ENCODE data around the gene SASH1. TPM values are rescaled to one million over a fixed set of nuclear protein-coding genes. Genes with fewer than 3 reads are reported as not detected.

Gene SASH1
- total RNA-seq, 1 experiment from 2014 or later = 27.4 TPM

DNA sequence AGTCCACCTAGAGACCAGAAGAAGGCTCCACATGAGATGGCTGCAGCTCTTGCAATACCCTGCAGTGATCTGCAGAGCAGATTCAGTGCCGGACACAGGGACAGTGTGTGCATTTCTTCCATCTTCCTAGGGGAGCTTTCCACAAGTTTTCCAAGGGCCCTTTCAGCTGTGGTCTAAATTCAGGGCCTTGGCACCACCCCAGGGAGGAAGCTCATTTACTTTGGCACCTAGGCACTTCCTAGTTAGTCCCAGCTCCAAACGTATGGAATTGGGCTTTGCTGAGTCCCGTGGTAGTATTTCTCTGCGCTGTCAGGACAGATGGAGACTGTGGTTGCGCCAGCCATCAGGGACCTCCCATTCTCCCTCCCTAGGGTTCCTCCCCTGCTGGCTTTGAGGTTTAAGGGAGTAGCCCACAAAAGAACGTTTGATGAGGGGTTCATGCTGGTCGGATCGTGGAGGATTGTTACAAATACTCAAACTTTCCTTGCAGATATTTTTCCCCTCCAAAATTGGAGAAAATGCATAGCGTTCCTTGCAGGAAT, 221.9 kb downstream of the SASH1 start:
- POLR2A ChIA-PET = no interaction called here
- ATAC-seq (no peak), DNase-seq (ENCODE audit: low spot score) (no peak)
- H3K27ac Mint-ChIP-seq = no peak overlapping the region
- peaks cover 17% of the 10 kb centered on the region for H3K27me3 Mint-ChIP-seq (ENCODE audit: low read depth)
- H3K36me3 Mint-ChIP-seq = peaks cover 9% of the 10 kb centered on the region
- CTCF ChIA-PET = interaction anchor here (0.6 to 4.5 kb wide), 2 partner anchors 13 to 59 kb away, joined by 3 to 10 read pairs; no protein-coding TSS in a partner anchor
- no peak overlapping the region for H3K4me3 Mint-ChIP-seq
- TF ChIP-seq ZNF138 (CRISPR knock-in tag; conservative IDR thresholded peaks at IDR 0.05) (no peak), NFATC4 (CRISPR knock-in tag; IDR thresholded peaks at IDR 0.05) (no peak), MXD4 (CRISPR knock-in tag; IDR thresholded peaks at IDR 0.05; ENCODE audit: borderline replicate concordance) (no peak), JAZF1 (CRISPR knock-in tag; IDR thresholded peaks at IDR 0.05) (no peak)
- TF ChIP-seq, protein P1, sequence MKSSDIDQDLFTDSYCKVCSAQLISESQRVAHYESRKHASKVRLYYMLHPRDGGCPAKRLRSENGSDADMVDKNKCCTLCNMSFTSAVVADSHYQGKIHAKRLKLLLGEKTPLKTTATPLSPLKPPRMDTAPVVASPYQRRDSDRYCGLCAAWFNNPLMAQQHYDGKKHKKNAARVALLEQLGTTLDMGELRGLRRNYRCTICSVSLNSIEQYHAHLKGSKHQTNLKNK (CRISPR knock-in tag; IDR thresholded peaks at IDR 0.05) = no peak
- TF ChIP-seq, protein P2, sequence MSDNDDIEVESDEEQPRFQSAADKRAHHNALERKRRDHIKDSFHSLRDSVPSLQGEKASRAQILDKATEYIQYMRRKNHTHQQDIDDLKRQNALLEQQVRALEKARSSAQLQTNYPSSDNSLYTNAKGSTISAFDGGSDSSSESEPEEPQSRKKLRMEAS (CRISPR knock-in tag; IDR thresholded peaks at IDR 0.05) = no peak
- peaks cover 20% of the 10 kb centered on the region for H3K9me3 Mint-ChIP-seq
- H3K4me1 Mint-ChIP-seq = 0 out of 2 replicates have a peak, but pooled peaks cover 4% of the 10 kb centered on the region

DNA sequence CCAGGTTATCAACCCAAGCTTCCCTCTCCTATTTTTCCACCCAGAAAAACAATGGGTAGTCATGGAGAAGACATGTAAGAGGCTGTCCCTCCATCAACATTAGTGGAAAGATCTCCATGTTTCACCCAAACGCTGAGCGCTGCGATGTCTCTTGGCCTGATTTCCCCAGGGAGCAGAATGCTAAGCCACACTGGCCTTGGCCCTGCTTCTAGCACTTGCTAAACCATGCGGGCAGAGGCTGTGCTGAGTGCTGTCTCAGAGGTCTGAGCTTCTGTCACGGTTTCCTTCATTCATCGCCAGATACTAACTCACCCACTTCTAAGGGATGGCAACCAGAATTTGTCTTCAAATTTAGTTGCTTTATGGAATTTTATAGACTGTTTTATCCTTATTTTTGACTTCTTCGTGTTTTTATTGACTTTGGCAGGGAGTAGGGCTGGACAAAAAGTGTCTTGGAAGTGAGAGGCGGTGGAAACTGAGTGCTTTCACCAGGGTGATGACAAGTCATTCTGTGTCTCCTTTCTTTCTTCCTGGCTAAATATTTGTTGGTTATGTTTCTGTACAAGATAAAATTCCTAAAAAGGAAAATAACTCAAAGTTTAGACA, 222.8 kb downstream of the SASH1 start:
- POLR2A ChIA-PET = no interaction called here

DNA sequence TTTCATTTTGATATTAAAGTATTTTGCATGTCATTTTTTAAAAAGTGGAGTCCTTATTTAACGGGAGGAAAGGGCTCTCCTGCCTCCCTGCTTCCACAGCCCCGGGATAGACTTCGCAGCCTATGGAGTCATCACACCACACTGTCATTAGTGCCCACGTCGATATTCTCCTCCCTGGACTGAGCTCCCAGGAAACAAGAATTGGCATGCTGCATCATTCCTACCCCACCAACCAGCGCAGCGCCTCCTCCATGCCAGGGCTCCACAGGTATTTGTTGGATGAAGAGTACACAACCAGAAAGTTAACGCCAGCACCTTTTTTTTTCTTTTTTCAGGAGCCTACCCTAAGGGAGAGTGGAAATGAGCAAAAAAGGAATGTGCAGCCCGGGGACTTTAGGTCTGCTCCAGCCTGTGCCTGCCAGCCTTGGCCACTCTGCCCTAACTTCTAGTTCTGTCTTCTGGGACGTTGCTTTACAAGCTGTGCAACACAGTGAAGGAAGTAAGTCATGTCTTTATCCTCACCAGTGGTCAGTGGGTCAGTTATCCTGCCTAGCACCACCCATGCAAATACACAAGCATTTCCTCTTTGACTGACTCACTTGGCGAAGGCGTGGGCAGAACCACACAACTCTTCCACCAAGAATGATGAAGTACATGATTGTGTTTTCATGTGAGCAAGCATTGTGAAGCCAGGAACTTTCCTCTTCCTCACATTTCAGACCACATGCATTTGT, 223.5 kb downstream of the SASH1 start:
- Mint-ChIP-seq H3K9me3 (peaks cover 11% of the 10 kb centered on the region), H3K4me3 (no peak overlapping the region), H3K27ac (peak overlapping the region; percentile 28; the same call in 1 of the 2 replicates), H3K4me1 (no peaks in the 10 kb centered on the region), H3K27me3 (ENCODE audit: low read depth) (peaks cover 6% of the 10 kb centered on the region), H3K36me3 (0 out of 2 replicates have a peak, but pooled peaks cover 1% of the 10 kb centered on the region)
- ChIA-PET CTCF (interaction anchor here (4.5 kb wide), 1 partner anchor 12 kb away, joined by 10 read pairs; no protein-coding TSS in a partner anchor), POLR2A (no interaction called here)
- ATAC-seq (no peak), DNase-seq (ENCODE audit: low spot score) (no peak)
- TF ChIP-seq, protein P3, sequence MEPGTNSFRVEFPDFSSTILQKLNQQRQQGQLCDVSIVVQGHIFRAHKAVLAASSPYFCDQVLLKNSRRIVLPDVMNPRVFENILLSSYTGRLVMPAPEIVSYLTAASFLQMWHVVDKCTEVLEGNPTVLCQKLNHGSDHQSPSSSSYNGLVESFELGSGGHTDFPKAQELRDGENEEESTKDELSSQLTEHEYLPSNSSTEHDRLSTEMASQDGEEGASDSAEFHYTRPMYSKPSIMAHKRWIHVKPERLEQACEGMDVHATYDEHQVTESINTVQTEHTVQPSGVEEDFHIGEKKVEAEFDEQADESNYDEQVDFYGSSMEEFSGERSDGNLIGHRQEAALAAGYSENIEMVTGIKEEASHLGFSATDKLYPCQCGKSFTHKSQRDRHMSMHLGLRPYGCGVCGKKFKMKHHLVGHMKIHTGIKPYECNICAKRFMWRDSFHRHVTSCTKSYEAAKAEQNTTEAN (CRISPR knock-in tag; IDR thresholded peaks at IDR 0.05) = no peak
- TF ChIP-seq, protein P4, sequence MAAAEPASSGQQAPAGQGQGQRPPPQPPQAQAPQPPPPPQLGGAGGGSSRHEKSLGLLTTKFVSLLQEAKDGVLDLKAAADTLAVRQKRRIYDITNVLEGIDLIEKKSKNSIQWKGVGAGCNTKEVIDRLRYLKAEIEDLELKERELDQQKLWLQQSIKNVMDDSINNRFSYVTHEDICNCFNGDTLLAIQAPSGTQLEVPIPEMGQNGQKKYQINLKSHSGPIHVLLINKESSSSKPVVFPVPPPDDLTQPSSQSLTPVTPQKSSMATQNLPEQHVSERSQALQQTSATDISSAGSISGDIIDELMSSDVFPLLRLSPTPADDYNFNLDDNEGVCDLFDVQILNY (CRISPR knock-in tag; IDR thresholded peaks at IDR 0.05) = no peak
- TF ChIP-seq TCF7 (CRISPR knock-in tag; IDR thresholded peaks at IDR 0.05; ENCODE audit: low read depth) (no peak), ESRRA (CRISPR knock-in tag; IDR thresholded peaks at IDR 0.05; ENCODE audit: borderline replicate concordance) (no peak), JAZF1 (CRISPR knock-in tag; IDR thresholded peaks at IDR 0.05) (no peak), ETV6 (CRISPR knock-in tag; IDR thresholded peaks at IDR 0.05) (no peak), MYBL2 (CRISPR knock-in tag; IDR thresholded peaks at IDR 0.05) (no peak), NFYB (CRISPR knock-in tag; conservative IDR thresholded peaks at IDR 0.05; ENCODE audit: low read depth) (no peak), KAT7 (CRISPR knock-in tag; IDR thresholded peaks at IDR 0.05; ENCODE audit: borderline replicate concordance) (no peak)
- TF ChIP-seq, protein P5, sequence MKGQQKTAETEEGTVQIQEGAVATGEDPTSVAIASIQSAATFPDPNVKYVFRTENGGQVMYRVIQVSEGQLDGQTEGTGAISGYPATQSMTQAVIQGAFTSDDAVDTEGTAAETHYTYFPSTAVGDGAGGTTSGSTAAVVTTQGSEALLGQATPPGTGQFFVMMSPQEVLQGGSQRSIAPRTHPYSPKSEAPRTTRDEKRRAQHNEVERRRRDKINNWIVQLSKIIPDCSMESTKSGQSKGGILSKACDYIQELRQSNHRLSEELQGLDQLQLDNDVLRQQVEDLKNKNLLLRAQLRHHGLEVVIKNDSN (CRISPR knock-in tag; IDR thresholded peaks at IDR 0.05) = no peak

More for the DNA sequence above, 222.8 kb downstream of the SASH1 start:
- Mint-ChIP-seq H3K27ac (no peak overlapping the region), H3K4me1 (0 out of 2 replicates have a peak, but pooled peaks cover under 1% of the 10 kb centered on the region), H3K9me3 (peaks cover 17% of the 10 kb centered on the region), H3K27me3 (ENCODE audit: low read depth) (peaks cover 13% of the 10 kb centered on the region), H3K36me3 (peaks cover 6% of the 10 kb centered on the region), H3K4me3 (no peak overlapping the region)
- no peak for TF ChIP-seq JAZF1 (CRISPR knock-in tag; IDR thresholded peaks at IDR 0.05)
- TF ChIP-seq FOXK1 (CRISPR knock-in tag; IDR thresholded peaks at IDR 0.05) = no peak
- TF ChIP-seq CREM (CRISPR knock-in tag; IDR thresholded peaks at IDR 0.05) = no peak
- TF ChIP-seq CREB1 (CRISPR knock-in tag; IDR thresholded peaks at IDR 0.05) = no peak
- no peak for TF ChIP-seq SP1 (CRISPR knock-in tag; conservative IDR thresholded peaks at IDR 0.05)
- TF ChIP-seq RORB (CRISPR knock-in tag; IDR thresholded peaks at IDR 0.05) = no peak
- TF ChIP-seq, protein P5 (CRISPR knock-in tag; IDR thresholded peaks at IDR 0.05) = no peak
- no peak for TF ChIP-seq GABPB1 (CRISPR knock-in tag; IDR thresholded peaks at IDR 0.05)
- TF ChIP-seq MXD4 (CRISPR knock-in tag; IDR thresholded peaks at IDR 0.05; ENCODE audit: borderline replicate concordance) = no peak
- no peak for TF ChIP-seq ESRRA (CRISPR knock-in tag; IDR thresholded peaks at IDR 0.05; ENCODE audit: borderline replicate concordance)
- TF ChIP-seq, protein P3 (CRISPR knock-in tag; IDR thresholded peaks at IDR 0.05) = no peak
- TF ChIP-seq, protein P6, sequence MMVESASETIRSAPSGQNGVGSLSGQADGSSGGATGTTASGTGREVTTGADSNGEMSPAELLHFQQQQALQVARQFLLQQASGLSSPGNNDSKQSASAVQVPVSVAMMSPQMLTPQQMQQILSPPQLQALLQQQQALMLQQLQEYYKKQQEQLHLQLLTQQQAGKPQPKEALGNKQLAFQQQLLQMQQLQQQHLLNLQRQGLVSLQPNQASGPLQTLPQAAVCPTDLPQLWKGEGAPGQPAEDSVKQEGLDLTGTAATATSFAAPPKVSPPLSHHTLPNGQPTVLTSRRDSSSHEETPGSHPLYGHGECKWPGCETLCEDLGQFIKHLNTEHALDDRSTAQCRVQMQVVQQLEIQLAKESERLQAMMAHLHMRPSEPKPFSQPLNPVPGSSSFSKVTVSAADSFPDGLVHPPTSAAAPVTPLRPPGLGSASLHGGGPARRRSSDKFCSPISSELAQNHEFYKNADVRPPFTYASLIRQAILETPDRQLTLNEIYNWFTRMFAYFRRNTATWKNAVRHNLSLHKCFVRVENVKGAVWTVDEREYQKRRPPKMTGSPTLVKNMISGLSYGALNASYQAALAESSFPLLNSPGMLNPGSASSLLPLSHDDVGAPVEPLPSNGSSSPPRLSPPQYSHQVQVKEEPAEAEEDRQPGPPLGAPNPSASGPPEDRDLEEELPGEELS (CRISPR knock-in tag; IDR thresholded peaks at IDR 0.05) = no peak
- ATAC-seq (no peak), DNase-seq (ENCODE audit: low spot score) (no peak)
- CTCF ChIA-PET = interaction anchor here (4.5 kb wide), 1 partner anchor 13 kb away, joined by 10 read pairs; no protein-coding TSS in a partner anchor

Measured in WTC11 (cell line).